ENCODE results near the gene SCMH1. TPM values are rescaled to one million over a fixed set of nuclear protein-coding genes. Genes with fewer than 3 reads are reported as not detected.
"Not testable (repeated sequence)": the region's sequence is repeated elsewhere in the genome, so short reads cannot be mapped to it uniquely, and the experiment has no call there.

The SCMH1 gene
- total RNA-seq, 1 experiment from 2014 or later: 18.0 TPM

DNA sequence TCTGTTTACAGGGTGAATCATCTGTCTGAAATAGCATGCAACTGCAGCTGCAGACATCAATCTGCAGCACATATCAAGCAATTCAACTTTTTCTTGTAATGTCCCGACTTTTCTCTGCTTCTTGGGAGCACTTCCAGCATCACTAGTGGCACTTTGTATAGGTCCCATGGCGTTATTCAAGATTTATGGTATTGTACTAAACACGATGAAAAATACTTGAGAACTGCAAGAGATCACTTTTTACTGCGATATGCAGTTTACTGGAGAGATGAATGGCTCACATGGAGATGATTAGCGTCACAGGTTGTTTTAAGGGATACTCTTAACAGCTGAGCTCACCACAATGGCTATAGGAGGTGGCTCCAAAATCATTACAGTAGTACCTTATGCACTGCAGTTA lies 7.2 kb upstream of the SCMH1 start:
- no peak for DNase-seq (ENCODE audit: low spot score)

DNA sequence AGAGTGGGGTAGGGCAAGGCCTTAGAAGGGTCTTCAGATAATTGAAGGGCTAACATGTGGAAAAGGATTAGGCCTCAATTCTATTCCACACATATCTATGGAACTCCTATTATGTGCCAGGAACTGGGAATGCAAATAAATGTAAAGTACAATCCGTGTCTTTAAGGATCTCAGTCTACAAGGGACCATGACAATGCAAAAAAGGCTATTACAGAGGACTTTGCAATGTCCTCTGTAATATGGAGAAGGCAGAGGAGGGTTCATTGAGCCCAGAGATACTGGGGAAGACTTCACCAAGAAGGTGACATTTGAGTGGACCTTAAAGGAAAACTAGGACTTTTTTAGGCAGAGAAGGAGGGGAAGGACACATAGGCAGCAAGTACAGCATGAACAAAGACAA lies 4.5 kb upstream of the SCMH1 start:
- no peak for DNase-seq (ENCODE audit: low spot score)

DNA sequence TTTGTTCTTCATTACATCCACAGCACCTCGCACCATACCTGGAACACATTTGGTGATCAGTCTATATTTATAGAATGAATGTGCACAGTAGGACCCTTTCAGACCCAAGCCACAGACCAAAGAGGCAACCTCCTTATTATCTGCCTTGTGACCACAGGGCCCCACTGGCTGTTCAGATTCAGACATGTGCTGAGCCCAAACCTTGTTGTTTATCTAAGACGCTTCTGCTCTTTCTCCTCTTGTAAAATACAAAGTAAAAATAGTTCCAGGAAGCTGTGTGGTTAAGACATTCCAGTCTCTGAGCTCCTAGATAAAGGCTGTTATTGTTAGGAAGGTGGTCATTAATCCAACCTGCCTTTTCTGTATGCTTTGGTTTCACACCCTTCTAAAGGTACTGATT lies 3.6 kb upstream of the SCMH1 start:
- peak; percentile 25 for DNase-seq (ENCODE audit: low spot score)

DNA sequence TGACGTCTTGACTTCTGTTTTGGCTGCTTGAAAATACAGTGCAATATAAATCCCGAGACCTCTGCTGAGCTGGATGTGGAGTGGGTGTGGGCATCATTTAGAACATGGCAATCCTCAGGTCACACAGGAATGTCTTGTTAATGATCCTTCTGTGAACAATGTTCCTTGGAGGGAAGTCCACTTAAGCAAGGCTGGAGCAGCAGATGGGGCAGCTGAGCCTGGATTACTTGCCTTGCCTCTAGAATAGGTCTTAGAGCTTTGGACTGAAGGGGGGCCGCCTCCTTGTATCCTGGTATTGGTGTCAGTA lies 926 bp upstream of the SCMH1 start:
- no peak for DNase-seq (ENCODE audit: low spot score)

DNA sequence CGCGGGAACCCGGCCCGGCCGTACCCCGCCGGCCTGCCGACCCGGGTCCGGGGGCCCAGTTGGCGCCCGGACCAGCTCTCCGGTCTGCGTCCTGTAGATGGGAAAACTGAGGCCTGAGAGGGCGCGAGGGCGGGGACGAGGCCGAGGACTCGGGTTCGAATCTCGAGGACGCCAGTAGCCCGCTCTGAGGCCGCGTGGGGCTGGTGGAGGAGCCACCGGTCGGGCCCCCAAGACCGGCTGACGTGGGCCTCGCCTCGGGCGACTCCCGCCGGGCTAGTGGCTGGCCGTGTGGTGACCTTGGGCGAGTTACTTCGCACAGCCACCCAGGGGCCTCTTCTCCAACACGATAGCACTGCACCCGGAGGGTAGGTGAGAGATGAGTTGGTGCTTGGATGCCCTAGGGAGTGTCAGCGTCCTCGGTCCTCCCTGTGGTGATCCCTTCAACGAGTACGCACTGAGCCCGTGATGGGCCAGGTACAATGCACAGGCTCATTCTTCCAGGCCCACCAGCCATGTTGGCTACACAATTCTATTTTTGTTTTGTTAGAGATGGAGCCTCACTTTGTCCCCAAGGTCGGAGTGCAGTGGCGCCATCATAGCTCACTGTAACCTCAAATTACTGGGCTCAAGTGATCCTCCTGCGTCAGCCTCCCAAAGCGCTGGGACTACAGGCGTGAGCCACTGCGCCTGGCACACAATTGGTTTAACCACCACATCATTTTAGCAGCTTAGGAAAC lies 404 bp upstream of the SCMH1 start:
- no peak for DNase-seq (ENCODE audit: low spot score)

DNA sequence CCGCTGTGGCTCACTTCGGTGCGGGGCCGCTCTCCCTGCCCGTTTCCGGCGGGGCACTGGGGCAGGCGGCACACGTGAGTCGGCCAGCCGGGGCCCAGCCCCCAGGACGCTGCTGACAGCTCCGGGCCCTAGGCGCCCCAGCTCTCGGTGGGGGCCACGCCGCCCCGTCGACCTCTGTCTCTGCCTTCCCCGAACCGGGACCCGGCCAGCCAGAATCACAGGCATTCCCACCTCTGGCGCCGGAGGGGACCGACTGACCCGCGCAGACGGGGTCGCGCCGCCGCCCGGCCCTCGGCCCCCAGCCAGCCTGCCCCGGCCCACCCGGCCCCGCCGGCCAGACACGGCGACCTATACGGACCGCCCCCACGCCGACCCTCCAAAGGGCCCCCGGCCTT lies 755 bp downstream of the SCMH1 start:
- peak; percentile 25 for DNase-seq (ENCODE audit: low spot score)

DNA sequence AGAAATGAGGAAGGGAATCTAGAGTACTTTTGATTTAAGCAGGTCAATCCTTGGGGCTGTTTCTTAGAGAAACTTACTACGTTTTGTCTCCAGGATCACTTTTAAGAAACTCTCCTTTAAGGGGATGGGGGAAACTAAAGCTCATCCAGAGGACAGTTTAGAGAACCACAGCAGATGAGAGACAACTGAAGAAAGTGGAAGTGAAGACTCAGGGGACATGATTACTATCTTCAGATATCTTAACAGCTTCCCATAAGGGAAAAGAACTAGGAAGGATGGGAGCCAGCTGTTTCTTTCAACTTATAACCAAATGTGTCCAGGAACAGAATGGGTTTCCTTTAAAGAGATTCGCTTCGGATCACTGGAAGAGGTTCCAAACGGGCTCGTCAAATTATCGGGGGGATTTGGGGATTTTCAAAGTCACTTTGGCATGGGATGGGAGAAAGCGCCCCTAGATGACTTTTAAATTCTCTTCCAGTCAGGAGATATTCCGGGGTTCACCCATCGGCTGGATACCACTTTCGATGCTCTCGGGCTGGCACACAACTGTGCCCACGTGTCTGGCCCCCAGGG lies 1.2 kb downstream of the SCMH1 start:
- no peak for DNase-seq (ENCODE audit: low spot score)

DNA sequence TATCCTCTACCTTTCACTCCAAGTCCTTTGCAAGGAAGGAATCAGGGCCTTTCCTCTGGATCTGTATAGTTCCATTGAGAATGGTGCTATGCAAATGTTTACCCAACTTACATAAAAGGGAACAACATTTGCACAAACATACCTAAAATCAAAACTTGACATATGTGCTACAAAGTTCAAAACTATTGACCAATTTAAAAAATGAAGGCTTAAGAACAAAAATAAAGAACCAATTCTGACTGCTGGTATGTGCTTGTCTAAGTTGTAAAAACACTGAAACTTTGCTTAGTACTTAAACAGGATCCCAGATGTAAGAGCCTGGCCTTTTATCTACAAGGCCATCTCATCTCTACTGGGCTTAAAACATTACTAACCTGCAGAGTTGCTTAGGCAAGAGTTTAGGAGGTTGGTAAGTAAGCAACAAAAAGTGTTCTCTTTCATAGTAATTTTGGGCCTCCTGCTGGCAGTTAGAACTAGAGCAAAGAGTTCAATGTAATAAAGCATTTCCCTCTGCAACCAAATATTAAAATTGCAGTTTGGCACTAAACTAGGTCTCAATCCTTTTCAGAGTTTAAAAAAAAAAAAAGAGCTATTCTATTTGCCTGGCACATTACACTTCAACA lies 2.0 kb downstream of the SCMH1 start:
- DNase-seq (ENCODE audit: low spot score): peak; percentile 20

DNA sequence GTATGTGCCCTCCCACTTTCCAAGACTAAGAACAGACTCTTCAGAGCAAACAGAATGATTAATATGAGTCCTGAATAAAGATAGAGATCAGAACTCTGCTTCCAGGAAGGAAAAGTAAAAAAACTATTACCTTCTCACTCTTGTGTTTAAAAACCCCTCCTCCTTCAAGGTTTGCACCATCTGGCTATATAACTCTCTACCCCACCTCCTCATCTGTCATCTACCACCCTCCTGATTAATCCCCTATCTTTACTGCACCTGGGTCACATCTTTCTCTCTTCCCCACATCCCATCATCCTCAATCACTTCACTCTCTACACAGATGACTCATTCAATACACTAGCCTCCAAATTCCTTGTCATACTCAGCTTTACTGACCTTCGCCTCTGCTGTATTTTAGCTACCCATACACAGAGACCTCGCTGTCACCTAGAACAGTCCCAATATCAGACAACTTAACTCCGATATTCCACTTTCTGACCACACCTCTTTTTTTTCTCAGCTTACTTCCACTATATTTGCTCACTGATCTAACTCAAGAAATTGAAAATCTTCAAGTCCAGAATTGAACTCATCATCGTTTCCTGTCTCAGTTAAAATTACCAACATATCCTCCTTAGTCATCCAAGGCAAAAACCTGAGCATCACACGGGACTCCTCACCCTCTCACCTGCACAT lies 3.7 kb downstream of the SCMH1 start:
- peak; percentile 63 for DNase-seq (ENCODE audit: low spot score)

DNA sequence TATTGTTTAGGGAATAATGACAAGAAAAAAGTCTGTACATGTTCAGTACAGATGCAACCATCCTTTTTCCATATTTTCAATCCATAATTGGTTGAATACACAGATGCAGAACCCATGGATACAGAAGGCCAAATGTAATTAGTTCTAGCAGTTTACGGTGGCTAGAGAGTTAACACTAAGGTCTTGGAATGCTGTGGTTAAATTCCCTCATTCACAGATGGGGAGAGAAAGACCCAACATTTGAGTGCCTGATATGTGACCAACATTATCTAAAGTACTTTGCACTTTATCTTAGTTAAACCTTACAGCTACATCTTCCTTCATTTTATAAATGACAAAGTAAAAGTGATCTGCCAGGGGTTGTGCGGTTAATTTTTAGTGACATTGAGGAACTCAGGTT lies 5.3 kb downstream of the SCMH1 start:
- no peak for DNase-seq (ENCODE audit: low spot score)

DNA sequence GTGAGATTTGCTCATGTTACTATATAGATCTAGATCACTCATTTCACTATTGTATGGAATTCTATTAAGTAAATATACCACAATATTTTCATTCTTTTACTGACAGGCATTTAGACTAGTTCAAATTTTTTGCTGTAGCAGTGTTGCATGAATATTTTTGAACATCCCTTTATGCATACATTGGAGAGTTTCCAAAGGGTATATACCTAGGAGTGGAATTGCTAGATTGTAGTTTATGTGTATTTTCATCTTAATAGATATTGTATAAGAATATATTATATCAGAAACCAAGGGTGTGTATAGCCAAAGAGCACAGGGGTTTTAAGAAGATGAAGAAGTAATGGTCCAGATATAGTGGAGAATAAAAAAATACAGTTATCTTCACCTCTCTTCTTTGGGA lies 6.2 kb downstream of the SCMH1 start:
- no peak for DNase-seq (ENCODE audit: low spot score)

DNA sequence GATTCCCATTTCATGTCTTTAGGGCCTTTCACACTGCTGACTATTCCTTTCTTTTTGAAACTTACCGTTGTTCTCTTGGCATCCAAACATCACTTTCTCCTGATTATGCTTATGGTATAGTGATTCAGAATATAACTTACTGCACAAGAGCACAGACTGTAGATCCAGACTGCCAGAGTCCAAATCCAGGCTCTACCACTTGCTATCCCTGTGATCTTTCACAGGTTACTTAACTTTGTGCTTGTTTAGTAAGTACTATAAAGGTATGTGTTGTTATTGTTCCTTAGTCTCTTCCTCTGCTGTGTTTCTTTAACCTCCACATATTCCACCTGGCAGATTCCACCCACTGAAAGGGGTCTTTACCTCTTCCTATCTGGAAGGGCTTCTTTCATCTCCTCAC lies 8.4 kb downstream of the SCMH1 start:
- no peak for DNase-seq (ENCODE audit: low spot score)

DNA sequence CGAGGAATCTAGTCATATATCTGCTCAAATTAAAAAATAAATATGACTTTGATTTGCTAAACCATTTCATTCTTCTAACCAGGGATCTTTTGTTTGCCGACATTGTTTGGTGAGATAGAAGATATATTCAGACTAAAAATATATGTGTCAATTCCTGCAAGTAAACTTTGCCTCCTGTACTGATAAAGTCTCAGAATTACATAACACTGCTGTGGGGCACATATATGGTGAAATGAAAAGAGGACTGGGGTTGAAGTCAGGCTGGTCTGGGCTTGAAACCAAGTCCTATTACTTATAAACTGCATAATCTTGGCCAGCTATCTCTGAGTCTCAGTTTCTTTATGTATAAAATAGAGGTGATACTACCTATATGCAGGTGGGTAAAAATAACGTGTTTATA lies 9.8 kb downstream of the SCMH1 start:
- no peak for DNase-seq (ENCODE audit: low spot score)

DNA sequence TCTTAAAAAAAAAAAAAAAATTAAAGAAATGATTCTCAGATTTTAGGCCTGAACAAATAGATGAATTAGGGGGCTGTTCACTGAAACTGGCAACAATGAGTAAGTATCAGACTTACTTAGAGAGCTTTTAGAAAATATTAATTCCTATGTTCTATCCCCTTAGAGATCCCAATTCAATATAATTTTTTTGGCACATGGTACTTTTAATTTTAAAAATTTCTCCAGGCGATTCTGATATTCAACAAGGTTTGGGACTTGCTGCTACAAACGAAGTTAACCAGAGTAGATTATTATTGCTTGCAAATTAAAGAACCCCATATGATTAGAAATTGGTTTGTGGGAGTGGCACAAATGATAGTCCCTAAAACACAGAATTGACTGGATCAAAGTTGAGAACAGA lies 11.4 kb downstream of the SCMH1 start:
- no peak for DNase-seq (ENCODE audit: low spot score)

DNA sequence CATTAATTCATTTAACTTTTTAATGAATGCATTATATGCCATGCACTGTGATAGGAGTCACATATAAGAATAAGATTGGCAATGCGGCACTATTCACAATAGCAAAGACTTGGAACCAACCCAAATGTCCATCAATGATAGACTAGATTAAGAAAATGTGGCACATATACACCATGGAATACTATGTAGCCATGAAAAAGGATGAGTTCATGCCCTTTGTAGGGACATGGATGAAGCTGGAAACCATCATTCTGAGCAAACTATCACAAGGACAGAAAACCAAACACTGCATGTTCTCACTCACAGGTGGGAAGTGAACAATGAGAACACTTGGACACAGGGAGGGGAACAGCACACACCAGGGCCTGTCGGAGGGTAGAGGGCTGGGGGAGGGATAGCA lies 12.9 kb downstream of the SCMH1 start:
- not testable (repeated sequence) for DNase-seq (ENCODE audit: low spot score)

DNA sequence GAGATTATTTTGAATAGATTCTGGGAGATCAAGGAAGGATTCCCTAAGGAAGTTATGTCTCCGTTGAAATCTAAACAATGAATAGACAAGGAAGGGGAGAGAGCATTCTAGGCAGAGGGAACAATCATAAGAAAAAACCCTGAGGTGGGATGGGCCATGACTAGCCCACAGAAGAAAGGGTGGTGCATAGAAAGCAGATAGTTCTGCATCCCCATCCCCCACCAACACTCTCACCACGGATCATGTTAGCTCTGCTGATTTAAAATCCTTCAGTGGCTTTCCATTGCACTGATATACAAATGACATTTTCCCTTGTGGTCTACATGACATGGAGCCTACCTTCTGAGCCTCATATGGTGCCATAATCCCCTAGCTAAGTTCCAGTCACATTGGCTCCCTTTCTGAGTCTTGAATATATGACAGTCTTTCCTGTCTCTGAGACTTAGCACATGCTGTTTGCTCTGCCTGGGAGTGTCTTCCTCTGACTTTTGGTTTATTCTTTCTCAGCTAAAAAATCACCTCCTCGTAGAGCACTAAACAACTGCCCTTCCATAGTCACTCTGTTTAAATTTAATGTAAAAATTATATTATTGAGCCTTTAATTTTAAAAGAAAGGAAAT lies 15.2 kb downstream of the SCMH1 start:
- no peak for DNase-seq (ENCODE audit: low spot score)

DNA sequence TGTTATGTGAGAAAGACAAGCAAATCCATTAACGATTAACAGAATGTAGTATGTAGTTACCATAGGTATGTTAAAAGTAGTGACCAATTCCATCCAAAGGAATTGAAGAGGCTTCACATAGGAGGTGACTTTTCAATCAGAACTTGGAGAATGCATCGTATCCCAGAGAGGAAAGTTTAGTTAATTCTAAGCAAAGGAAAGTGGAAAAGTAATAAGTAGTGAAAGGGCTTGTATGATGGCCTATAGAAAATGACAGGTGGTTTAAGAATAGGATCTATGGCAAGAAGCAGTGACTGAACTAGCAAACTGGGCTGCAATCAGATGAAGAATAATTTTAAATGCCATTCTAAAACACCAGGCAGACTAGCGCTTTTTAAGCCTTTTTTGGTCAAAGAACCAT lies 16.6 kb downstream of the SCMH1 start:
- DNase-seq (ENCODE audit: low spot score): no peak

DNA sequence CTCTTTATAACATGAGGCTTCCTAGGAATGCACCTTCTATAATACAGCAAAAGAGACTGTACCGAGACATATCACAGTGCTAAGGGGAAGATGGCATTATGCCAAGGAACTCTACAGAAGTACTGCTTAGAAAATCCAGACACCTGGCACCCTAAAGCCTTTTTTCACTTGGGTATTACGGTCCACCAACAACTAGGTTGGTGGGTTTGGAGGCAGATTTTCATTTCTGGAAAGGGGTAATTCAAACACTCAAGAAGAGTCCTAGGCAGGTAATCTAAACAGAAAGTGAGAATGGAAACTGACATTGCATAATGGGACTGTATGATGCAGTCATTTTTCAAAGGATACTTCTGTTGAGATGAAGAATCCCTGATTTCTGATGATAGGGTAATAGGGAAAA lies 19.6 kb downstream of the SCMH1 start:
- DNase-seq (ENCODE audit: low spot score): no peak

DNA sequence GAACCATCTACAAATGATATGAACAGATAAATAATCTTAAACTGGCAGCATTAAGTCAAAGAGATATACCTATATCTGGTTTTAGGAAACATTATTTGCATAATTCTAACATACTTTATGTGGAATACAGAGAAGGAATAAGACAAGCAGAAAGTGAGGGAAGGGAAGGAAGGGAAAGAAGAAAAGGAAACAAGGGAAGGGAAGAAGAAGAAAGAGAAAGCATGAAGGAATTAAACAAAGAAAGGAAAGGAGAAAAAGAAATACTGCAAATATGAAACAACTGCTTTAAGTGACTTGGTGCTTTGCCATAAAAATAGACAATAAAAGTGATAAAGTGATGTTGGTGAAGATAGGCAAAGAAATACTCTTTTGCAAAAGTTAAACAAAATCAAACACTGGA lies 20.1 kb downstream of the SCMH1 start:
- DNase-seq (ENCODE audit: low spot score): no peak

DNA sequence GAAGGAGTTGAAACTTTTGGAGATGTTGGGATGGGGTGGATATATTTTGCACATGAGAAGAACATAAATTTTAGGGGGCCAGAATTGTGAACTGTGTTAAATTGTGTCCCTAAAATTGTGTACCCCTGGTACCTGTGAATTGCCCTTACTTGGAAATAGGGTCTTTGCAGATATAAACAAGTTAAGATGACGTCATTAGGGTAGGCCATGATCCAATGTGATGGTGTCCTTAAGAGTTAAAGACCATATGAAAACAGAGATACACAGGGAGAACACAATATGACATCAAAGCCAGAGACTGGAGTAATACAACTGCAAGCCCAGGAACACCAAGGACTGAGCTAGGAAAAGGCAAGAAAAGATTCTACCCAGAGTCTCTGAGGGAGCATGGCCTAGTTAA lies 24.0 kb downstream of the SCMH1 start:
- DNase-seq (ENCODE audit: low spot score): no peak

DNA sequence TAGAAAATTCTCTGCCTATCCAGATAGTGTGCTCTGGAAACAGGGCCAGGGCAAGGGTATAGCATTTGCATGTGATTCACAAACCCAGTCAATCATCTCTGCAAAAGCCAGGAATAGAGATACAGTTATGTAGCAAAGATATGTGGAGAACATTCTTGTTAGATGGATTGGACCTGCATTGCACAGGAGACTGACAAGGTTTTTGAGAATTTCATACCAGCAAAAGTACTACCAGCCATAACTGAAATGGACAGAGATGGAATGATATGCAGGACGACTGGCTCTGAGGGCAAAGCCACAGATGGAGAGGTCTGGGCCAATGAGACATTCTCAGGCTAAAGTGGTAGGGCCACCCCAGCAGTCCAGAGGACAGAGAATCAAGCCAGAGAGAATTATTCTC lies 24.7 kb downstream of the SCMH1 start:
- no peak for DNase-seq (ENCODE audit: low spot score)

DNA sequence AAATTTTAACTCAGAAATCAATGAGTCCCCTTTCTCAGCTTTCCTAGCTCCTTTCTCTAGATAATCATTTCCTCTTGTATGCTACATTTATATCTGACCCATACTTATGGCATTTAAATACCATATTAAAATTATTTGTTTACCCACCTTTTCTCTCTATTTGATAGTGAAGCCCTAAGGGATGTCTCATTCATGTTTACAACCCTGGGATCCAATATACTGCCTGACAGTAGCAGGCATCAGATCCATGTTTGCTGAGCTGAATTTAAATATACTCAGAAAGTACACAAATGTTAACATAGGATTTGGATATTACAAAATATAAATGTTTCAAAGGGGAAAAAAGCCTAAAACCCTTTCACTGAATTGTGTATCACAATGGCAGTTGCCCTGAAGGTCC lies 26.5 kb downstream of the SCMH1 start:
- DNase-seq (ENCODE audit: low spot score): no peak

DNA sequence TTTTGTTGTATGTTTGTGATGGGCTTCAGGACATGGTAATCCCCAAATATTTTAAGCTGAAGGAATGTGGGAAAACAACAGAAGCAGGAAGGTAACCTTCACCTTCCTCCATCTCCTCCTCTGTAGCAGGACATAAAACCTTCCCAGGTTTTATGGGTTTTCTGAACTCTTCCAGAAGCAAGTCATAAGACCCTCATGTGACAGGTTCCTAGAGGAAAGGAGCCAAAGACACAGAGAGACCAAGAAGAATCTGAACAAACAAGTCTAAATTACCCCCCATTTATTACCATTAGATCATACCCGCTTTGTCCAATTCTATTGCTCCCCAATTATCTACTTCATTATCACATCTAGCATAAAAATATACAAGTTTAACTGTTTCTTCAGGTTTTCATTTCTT lies 28.8 kb downstream of the SCMH1 start:
- DNase-seq (ENCODE audit: low spot score): no peak
